Mesenchymal stem cell (in vitro differentiated cells and primary cell): Measurements from ENCODE around the gene NIP7.

Experiments used
- DNase-seq: peaks from one replicate; pipeline ENCODE4 v3.0.0-alpha.2; 2013
- H2AFZ ChIP-seq: one replicate; pipeline ENCODE4 v1.6.1; 2013; ENCODE audit warnings: low read depth, mild to moderate bottlenecking, control low read depth, inconsistent platforms, low read length, moderate library complexity
- H2AK5ac ChIP-seq: 2 replicates; pipeline ENCODE4 v1.6.1; 2013; ENCODE audit warnings: low read length, moderate library complexity, mild to moderate bottlenecking, inconsistent platforms; ENCODE audit not compliant: severe bottlenecking
- H2BK120ac ChIP-seq: one replicate; pipeline ENCODE4 v1.6.1; 2013; ENCODE audit warnings: low read depth, mild to moderate bottlenecking, inconsistent platforms, low read length, moderate library complexity
- H2BK12ac ChIP-seq, 2 experiments: one replicate each; pipeline ENCODE4 v1.6.1; 2013; ENCODE audit warnings: inconsistent platforms in 2 of 2, low read length in 2 of 2, mild to moderate bottlenecking in 2 of 2, moderate library complexity in 2 of 2, control low read depth in 1 of 2
- H2BK15ac ChIP-seq: one replicate; pipeline ENCODE4 v1.6.1; 2013; ENCODE audit warnings: mild to moderate bottlenecking, low read depth, inconsistent platforms; ENCODE audit not compliant: poor library complexity, severe bottlenecking
- H2BK5ac ChIP-seq: 2 replicates; pipeline ENCODE4 v1.6.1; 2013; ENCODE audit warnings: low read depth, mild to moderate bottlenecking, low read length, control low read depth, inconsistent platforms; ENCODE audit not compliant: poor library complexity, severe bottlenecking
- H3K14ac ChIP-seq, 2 experiments: one replicate each; pipeline ENCODE4 v1.6.1; 2013; ENCODE audit warnings: inconsistent platforms in 2 of 2, low read length in 2 of 2, control low read depth in 1 of 2, mild to moderate bottlenecking in 1 of 2, moderate library complexity in 1 of 2
- H3K18ac ChIP-seq, 2 experiments: one replicate each; pipeline ENCODE4 v1.6.1; 2013; ENCODE audit warnings: inconsistent platforms in 2 of 2, low read length in 2 of 2, control low read depth in 1 of 2, low read depth in 1 of 2, mild to moderate bottlenecking in 1 of 2
- H3K23ac ChIP-seq, 2 experiments: one replicate each; pipeline ENCODE4 v1.6.1; 2013; ENCODE audit warnings: inconsistent platforms in 2 of 2, low read length in 2 of 2, mild to moderate bottlenecking in 2 of 2, moderate library complexity in 2 of 2, control low read depth in 1 of 2
- H3K27ac ChIP-seq: 2 replicates; pipeline ENCODE4 v1.5.1; 2013; ENCODE audit warnings: mild to moderate bottlenecking, moderate library complexity, low read length, control low read depth, inconsistent platforms; ENCODE audit not compliant: poor library complexity, severe bottlenecking
- H3K27me3 ChIP-seq, 2 experiments: 2 replicates each; pipeline versions ENCODE4 v1.6.1 to v1.7.0; 2013; ENCODE audit warnings: low read length in 2 of 2, mild to moderate bottlenecking in 2 of 2, moderate library complexity in 2 of 2, control low read depth in 1 of 2, inconsistent platforms in 1 of 2; ENCODE audit not compliant: control insufficient read depth in 1 of 2, insufficient read depth in 1 of 2
- H3K36me3 ChIP-seq, 2 experiments: 2 replicates each; pipeline versions ENCODE4 v1.6.1 to v1.7.0; 2013; ENCODE audit warnings: low read length in 2 of 2, control low read depth in 1 of 2, inconsistent platforms in 1 of 2, low read depth in 1 of 2, mild to moderate bottlenecking in 1 of 2; ENCODE audit not compliant: insufficient read depth in 2 of 2, control insufficient read depth in 1 of 2
- H3K4ac ChIP-seq, 2 experiments: one replicate each; pipeline ENCODE4 v1.6.1; 2013; ENCODE audit warnings: inconsistent platforms in 2 of 2, low read length in 2 of 2, mild to moderate bottlenecking in 2 of 2, moderate library complexity in 2 of 2, control low read depth in 1 of 2, low read depth in 1 of 2
- H3K4me1 ChIP-seq: 2 replicates; pipeline ENCODE4 v1.6.1; 2013; ENCODE audit warnings: low read depth, low read length, control low read depth; ENCODE audit not compliant: control insufficient read depth, insufficient read depth
- H3K4me2 ChIP-seq: 2 replicates; pipeline ENCODE4 v1.6.1; 2013; ENCODE audit warnings: low read length, mild to moderate bottlenecking, inconsistent platforms; ENCODE audit not compliant: poor library complexity, severe bottlenecking
- H3K4me3 ChIP-seq, 2 experiments: 2 replicates each; pipeline versions ENCODE4 v1.5.1 to v1.7.0; 2013; ENCODE audit warnings: low read length in 2 of 2, mild to moderate bottlenecking in 2 of 2, control low read depth in 1 of 2, low read depth in 1 of 2; ENCODE audit not compliant: insufficient read depth in 1 of 2
- H3K79me1 ChIP-seq: replicated peaks from 2 replicates; pipeline ENCODE4 v1.6.1; 2013; ENCODE audit warnings: mild to moderate bottlenecking, control low read depth, low read length, inconsistent platforms; ENCODE audit not compliant: poor library complexity, severe bottlenecking
- H3K9ac ChIP-seq: 2 replicates; pipeline ENCODE4 v1.7.0; 2013; ENCODE audit warnings: mild to moderate bottlenecking, low read length, moderate library complexity
- H3K9me3 ChIP-seq: 2 replicates; pipeline ENCODE4 v1.7.0; 2013; ENCODE audit warnings: mild to moderate bottlenecking, low read length; ENCODE audit not compliant: control insufficient read depth
- H4K8ac ChIP-seq: one replicate; pipeline ENCODE4 v1.6.1; 2013; ENCODE audit warnings: inconsistent platforms, mild to moderate bottlenecking, low read length, moderate library complexity
- H4K91ac ChIP-seq: one replicate; pipeline ENCODE4 v1.6.1; 2013; ENCODE audit warnings: mild to moderate bottlenecking, low read length, inconsistent platforms
- WGBS: methylation state at CpG from one replicate; pipeline ENCODE4 v1.1.7; 2013; ENCODE audit warnings: mixed read lengths; 5-methylcytosine and 5-hydroxymethylcytosine counted together

Gene NIP7

GRCh38 chr16:69309316-69309715 is 30.3 kb upstream of the NIP7 start:
- Histone ChIP-seq H2AK5ac (no peak overlapping the region), H2BK120ac (no peak overlapping the region), H3K23ac (no peak overlapping the region), H4K91ac (no peak overlapping the region), H2BK15ac (no peak overlapping the region), H3K14ac (no peak overlapping the region), H3K9ac (no peak overlapping the region), H3K27ac (no peak overlapping the region), H3K27me3 (no peaks in the 10 kb centered on the region), H2BK5ac (no peak overlapping the region), H2BK12ac (no peak overlapping the region), H3K4ac (no peak overlapping the region), H3K4me2 (no peak overlapping the region), H3K4me3 (no peak overlapping the region), H2AFZ (no peak overlapping the region), H3K36me3 (peaks cover 7 to 38% of the 10 kb centered on the region in 2 experiments), H3K9me3 (no peaks in the 10 kb centered on the region), H3K79me1 (peaks cover 2% of the 10 kb centered on the region), H4K8ac (no peak overlapping the region), H3K18ac (no peak overlapping the region), H3K4me1 (peaks cover 6% of the 10 kb centered on the region)
- 96% methylated on average over 9 of the region's 12 CpGs for WGBS
- no peak for DNase-seq

DNA sequence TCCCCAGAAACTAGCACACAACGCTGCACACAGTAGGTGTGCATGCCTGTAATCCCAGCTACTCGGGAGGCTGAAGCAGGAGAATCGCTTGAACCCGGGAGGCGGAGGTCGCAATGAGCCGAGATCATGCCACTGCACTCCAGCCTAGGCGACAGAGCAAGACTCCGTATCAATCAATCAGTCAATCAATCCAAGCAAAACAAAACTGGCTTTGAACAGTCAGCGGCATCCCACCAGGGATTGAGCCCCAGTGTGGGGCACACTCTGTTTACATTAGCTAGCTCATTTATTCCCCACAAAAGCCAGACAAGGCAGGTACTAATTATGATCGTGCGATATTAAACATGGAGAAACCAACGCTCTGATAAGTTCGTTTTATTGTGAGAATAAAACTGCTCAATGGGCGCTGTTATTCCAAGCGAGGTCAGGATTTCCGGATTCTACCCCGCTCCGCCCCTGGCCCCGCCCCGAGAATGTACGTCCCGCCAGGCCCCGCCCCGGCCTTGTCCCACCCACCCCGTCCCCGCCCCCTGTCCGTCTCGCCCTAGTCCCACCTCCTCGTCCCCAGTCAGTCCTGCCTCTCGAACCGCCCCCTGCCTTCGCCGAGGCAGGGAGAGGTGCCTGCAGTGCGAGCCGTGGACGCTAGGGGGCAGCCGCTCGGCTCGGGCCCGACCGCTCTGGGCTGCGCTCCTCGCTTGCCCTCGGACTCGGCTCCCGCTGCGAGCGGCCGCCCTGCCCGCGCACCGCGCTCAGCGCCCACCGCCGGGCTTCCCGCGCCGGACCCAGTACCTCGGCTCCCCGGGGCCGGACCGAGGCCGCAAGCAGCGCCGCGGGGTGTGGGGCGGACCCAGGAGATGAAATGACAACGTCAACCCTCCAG is 28.7 kb upstream of the NIP7 start, which contains the start of gene VPS4A:
Gene VPS4A, plus strand, starts transcription at position 698 of the 880 bp plus-strand sequence. Its CDS starts 162 bp downstream, at position 860.
- peak within 1 kb of the TSS; percentile 60 for H2AFZ ChIP-seq
- H3K27ac ChIP-seq, result peak within 1 kb of the TSS; percentile 62
- peak within 1 kb of the TSS; percentile 49 for H2AK5ac ChIP-seq
- no peaks in the 10 kb centered on the region for H3K9me3 ChIP-seq
- peak within 1 kb of the TSS in 1 of 2 experiments; percentile 89 for H3K14ac ChIP-seq
- H3K4me1 ChIP-seq, result peaks cover 6% of the 10 kb centered on the region
- H3K4me3 ChIP-seq, result peak within 1 kb of the TSS; percentile 81 to 99
- peak within 1 kb of the TSS; percentile 43 for H4K91ac ChIP-seq
- peak within 1 kb of the TSS in 1 of 2 experiments; percentile 66 for H3K23ac ChIP-seq
- H3K9ac ChIP-seq, result peak within 1 kb of the TSS; percentile 96
- H2BK5ac ChIP-seq, result peak within 1 kb of the TSS; percentile 3
- no peaks in the 10 kb centered on the region for H3K27me3 ChIP-seq
- peak within 1 kb of the TSS; percentile 81 to 90 for H3K18ac ChIP-seq
- DNase-seq, result peak; percentile 95
- H3K36me3 ChIP-seq, result peaks cover 20 to 41% of the 10 kb centered on the region in 2 experiments
- H3K4ac ChIP-seq, result peak within 1 kb of the TSS; percentile 65 to 79
- H3K4me2 ChIP-seq, result peak within 1 kb of the TSS; percentile 83
- peak within 1 kb of the TSS; percentile 67 for H2BK120ac ChIP-seq
- peak within 1 kb of the TSS; percentile 58 for H2BK15ac ChIP-seq
- 12% methylated on average over 54 of the region's 70 CpGs for WGBS
- peak within 1 kb of the TSS in 1 of 2 experiments; percentile 22 for H2BK12ac ChIP-seq
- peaks cover 6% of the 10 kb centered on the region for H3K79me1 ChIP-seq
- H4K8ac ChIP-seq, result peak within 1 kb of the TSS; percentile 97

DNA sequence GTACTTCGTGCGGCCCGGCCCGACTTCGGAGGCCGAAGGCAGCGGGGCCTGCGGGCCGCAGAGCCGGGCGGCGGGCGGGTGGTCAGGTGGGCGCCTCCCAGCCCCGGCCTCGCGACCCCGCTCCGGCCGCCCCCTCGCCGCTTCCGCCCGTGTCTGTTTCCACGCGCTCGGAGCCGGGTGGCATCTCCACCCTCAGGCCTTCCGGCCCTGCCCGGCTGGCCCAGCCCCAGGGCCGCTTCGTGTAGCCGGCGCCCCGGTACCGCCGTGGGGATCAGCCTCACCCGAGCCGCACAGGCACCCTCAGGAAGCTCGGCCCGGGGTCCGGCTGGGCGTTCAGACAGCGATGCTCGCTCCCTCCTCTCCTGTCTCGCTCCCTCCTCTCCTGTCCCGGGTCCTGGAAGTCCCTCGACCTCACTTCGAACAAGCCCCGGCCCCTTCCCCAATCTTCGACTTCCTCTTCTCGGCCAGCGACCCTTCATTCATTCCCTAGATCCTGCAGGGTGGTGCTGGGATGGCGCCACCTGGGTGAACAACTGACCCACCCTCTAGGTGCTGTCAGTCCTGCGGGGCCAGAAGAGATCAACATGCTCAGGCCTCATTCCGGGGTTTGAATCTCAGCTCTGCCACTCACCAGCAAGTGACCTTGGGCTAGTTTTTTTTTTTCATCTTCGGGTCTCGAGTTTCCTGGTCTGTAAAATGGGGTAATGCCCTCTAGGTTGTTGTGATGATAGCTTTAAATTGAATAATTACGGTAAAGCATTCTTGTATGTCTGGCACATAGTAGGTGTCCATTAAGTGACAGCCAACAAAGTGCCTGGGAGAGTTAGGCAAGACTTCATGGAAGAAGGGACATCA is 27.8 kb upstream of the NIP7 start:
- H2BK15ac ChIP-seq, result no peak overlapping the region
- H3K27ac ChIP-seq, result peak overlapping the region; percentile 20
- H3K18ac ChIP-seq, result peak overlapping the region; percentile 46 to 81
- peak overlapping the region; percentile 60 for H2AFZ ChIP-seq
- peaks cover 15% of the 10 kb centered on the region for H3K79me1 ChIP-seq
- H2BK12ac ChIP-seq, result peak overlapping the region in 1 of 2 experiments; percentile 22
- DNase-seq, result peak; percentile 50
- peak overlapping the region; percentile 96 for H3K9ac ChIP-seq
- peak overlapping the region; percentile 60 to 79 for H3K4ac ChIP-seq
- WGBS, result 2% methylated on average over 59 of the region's 59 CpGs
- H3K4me1 ChIP-seq, result peaks cover 6% of the 10 kb centered on the region
- no peaks in the 10 kb centered on the region for H3K27me3 ChIP-seq
- H3K14ac ChIP-seq, result peak overlapping the region in 1 of 2 experiments; percentile 89
- peak overlapping the region; percentile 8 for H4K8ac ChIP-seq
- no peak overlapping the region for H2BK120ac ChIP-seq
- peaks cover 28 to 50% of the 10 kb centered on the region in 2 experiments for H3K36me3 ChIP-seq
- peak overlapping the region in 1 of 2 experiments; percentile 66 for H3K23ac ChIP-seq
- H4K91ac ChIP-seq, result peak overlapping the region; percentile 43
- H3K9me3 ChIP-seq, result no peaks in the 10 kb centered on the region
- peak overlapping the region; percentile 83 for H3K4me2 ChIP-seq
- H2AK5ac ChIP-seq, result no peak overlapping the region
- H3K4me3 ChIP-seq, result peak overlapping the region; percentile 81 to 99
- peak overlapping the region; percentile 3 for H2BK5ac ChIP-seq
